ENCODE measurements around the gene EIF5B.

GRCh38 chr2:99388892-99389291 lies 51.7 kb downstream of the EIF5B start:
- TF ChIP-seq CTCF (IDR thresholded peaks at IDR 0.05 in 4 of 5, conservative IDR thresholded peaks at IDR 0.05 in 1 of 5) (no peak), POLR2A (IDR thresholded peaks at IDR 0.05) (no peak)

Measured in gastrocnemius medialis (tissue), 4 donors.